NB4 (cell line): ENCODE data around the gene ING4.

ENCODE experiments used
- CTCF ChIP-seq: IDR thresholded peaks from one replicate; pipeline ENCODE4 v1.5.1; 2012; ENCODE audit warnings: low read depth, low read length
- MAX ChIP-seq: IDR thresholded peaks from 2 replicates; pipeline ENCODE4 v1.6.1; 2011; ENCODE audit warnings: low read depth, low read length
- POLR2A ChIP-seq: IDR thresholded peaks from 2 replicates; pipeline ENCODE4 v1.6.1; 2011; ENCODE audit warnings: mild to moderate bottlenecking; ENCODE audit not compliant: insufficient read length; ENCODE audit errors: extremely low read depth

- TF ChIP-seq CTCF (no peak), POLR2A (no peak), MAX (no peak)
These were observed 36.5 kb upstream of the ING4 start for GRCh38 chr12:6699259-6699988.
